HepG2 (cell line): ENCODE results near the gene FAM222A. TPM values are rescaled to one million over a fixed set of nuclear protein-coding genes. Genes with fewer than 3 reads are reported as not detected.

Experiments
- CENPX ChIP-seq: sonication (generic); formaldehyde crosslinking; IDR thresholded peaks from 2 replicates; pipeline ENCODE4 v1.9.0; 2021; ENCODE audit warnings: mild to moderate bottlenecking, missing genetic modification reagents, moderate library complexity
- FLYWCH1 ChIP-seq: sonication (generic); formaldehyde crosslinking; IDR thresholded peaks from 2 replicates; pipeline ENCODE4 v1.8.1; 2023; ENCODE audit warnings: mild to moderate bottlenecking, missing genetic modification reagents
- FOSL1 ChIP-seq: sonication (generic); formaldehyde crosslinking; IDR thresholded peaks from 2 replicates; pipeline ENCODE4 v1.9.0; 2021; ENCODE audit warnings: missing genetic modification reagents, borderline replicate concordance
- HES4 ChIP-seq: sonication (generic); formaldehyde crosslinking; IDR thresholded peaks from 2 replicates; pipeline ENCODE4 v1.9.0; 2021; ENCODE audit warnings: mild to moderate bottlenecking, missing genetic modification reagents, borderline replicate concordance
- KAT2B ChIP-seq: fragments of 150-350 bp; IDR thresholded peaks from 2 replicates; pipeline ENCODE4 v1.6.1; 2014; ENCODE audit warnings: low read depth, low read length, borderline replicate concordance
- PHB2 ChIP-seq: fragments of 450-650 bp; IDR thresholded peaks from 2 replicates; pipeline ENCODE4 v1.6.1; 2018; ENCODE audit not compliant: partially characterized antibody
- ZNF335 ChIP-seq: sonication (generic); formaldehyde crosslinking; IDR thresholded peaks from 2 replicates; pipeline ENCODE4 v1.4.0; 2020; ENCODE audit warnings: missing genetic modification reagents
- ZNF619 ChIP-seq: sonication (generic); formaldehyde crosslinking; IDR thresholded peaks from 2 replicates; pipeline ENCODE4 v1.4.0; 2020; ENCODE audit warnings: mild to moderate bottlenecking, missing genetic modification reagents
- ZNF772 ChIP-seq: sonication (generic); formaldehyde crosslinking; IDR thresholded peaks from 2 replicates; pipeline ENCODE4 v1.5.0; 2020; ENCODE audit warnings: mild to moderate bottlenecking, missing genetic modification reagents
- ZNF841 ChIP-seq: sonication (generic); formaldehyde crosslinking; IDR thresholded peaks from 2 replicates; pipeline ENCODE4 v1.8.1; 2023; ENCODE audit warnings: missing genetic modification reagents, borderline replicate concordance
- ZSCAN31 ChIP-seq: sonication (generic); formaldehyde crosslinking; IDR thresholded peaks from 2 replicates; pipeline ENCODE4 v1.5.0; 2020; ENCODE audit warnings: low read depth, mild to moderate bottlenecking, missing genetic modification reagents
- polyA plus RNA-seq, 8 experiments: library from polyadenylated mRNA; depleted of rRNA in 3 of 8; stranded (reverse) in 7 of 8; unstranded in 1 of 8; fragments of >200 nt; fragmentation: Illumina TruSeq in 4 of 8; extraction: Trizol in 4 of 8; gene quantifications; 2 replicates each; pipeline versions ENCODE4 v1.2.1 to v1.2.3, GENCODE V29; 2011 to 2016; ENCODE audit warnings: low read depth in 4 of 8, missing spikeins in 1 of 8, mixed read lengths in 1 of 8; ENCODE audit not compliant: insufficient read depth in 1 of 8
- total RNA-seq, 5 experiments: library from RNA; depleted of rRNA; stranded (reverse); fragments of >200 nt; fragmentation: Illumina TruSeq; extraction: Trizol; gene quantifications; 2 replicates each; pipeline ENCODE4 v1.2.3, GENCODE V29; 2016; ENCODE audit warnings: low read depth in 1 of 5
- TF ChIP-seq, protein P1 (sequence below): sonication (generic); formaldehyde crosslinking; IDR thresholded peaks from 2 replicates; pipeline ENCODE4 v1.4.0; 2020; ENCODE audit warnings: missing genetic modification reagents
- TF ChIP-seq, protein P2 (sequence below): sonication (generic); formaldehyde crosslinking; IDR thresholded peaks from 2 replicates; pipeline ENCODE4 v1.8.1; 2022; ENCODE audit warnings: low read depth, mild to moderate bottlenecking, missing genetic modification reagents
- TF ChIP-seq, protein P3 (sequence below): IDR thresholded peaks from 2 replicates; pipeline ENCODE4 v1.6.1; 2016; ENCODE audit warnings: missing compliant biosample characterization, missing genetic modification reagents, borderline replicate concordance
- TF ChIP-seq, protein P4 (sequence below): sonication (generic); formaldehyde crosslinking; IDR thresholded peaks from 2 replicates; pipeline ENCODE4 v1.5.0; 2020; ENCODE audit warnings: missing genetic modification reagents

FAM222A gene
- total and polyA plus RNA-seq, 2 of the 13 experiments (the other 11 are each of a cell fraction or from before 2014, with no cell fraction given) = 2.7 to 9.6 TPM

GRCh38 chr12:109706747-109707469 lies 6.7 kb upstream of the FAM222A start (continued):
- TF ChIP-seq ZSCAN31 (CRISPR knock-in tag) = no peak
- TF ChIP-seq, protein P1, sequence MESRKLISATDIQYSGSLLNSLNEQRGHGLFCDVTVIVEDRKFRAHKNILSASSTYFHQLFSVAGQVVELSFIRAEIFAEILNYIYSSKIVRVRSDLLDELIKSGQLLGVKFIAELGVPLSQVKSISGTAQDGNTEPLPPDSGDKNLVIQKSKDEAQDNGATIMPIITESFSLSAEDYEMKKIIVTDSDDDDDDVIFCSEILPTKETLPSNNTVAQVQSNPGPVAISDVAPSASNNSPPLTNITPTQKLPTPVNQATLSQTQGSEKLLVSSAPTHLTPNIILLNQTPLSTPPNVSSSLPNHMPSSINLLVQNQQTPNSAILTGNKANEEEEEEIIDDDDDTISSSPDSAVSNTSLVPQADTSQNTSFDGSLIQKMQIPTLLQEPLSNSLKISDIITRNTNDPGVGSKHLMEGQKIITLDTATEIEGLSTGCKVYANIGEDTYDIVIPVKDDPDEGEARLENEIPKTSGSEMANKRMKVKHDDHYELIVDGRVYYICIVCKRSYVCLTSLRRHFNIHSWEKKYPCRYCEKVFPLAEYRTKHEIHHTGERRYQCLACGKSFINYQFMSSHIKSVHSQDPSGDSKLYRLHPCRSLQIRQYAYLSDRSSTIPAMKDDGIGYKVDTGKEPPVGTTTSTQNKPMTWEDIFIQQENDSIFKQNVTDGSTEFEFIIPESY (CRISPR knock-in tag) = no peak
- TF ChIP-seq, protein P2, sequence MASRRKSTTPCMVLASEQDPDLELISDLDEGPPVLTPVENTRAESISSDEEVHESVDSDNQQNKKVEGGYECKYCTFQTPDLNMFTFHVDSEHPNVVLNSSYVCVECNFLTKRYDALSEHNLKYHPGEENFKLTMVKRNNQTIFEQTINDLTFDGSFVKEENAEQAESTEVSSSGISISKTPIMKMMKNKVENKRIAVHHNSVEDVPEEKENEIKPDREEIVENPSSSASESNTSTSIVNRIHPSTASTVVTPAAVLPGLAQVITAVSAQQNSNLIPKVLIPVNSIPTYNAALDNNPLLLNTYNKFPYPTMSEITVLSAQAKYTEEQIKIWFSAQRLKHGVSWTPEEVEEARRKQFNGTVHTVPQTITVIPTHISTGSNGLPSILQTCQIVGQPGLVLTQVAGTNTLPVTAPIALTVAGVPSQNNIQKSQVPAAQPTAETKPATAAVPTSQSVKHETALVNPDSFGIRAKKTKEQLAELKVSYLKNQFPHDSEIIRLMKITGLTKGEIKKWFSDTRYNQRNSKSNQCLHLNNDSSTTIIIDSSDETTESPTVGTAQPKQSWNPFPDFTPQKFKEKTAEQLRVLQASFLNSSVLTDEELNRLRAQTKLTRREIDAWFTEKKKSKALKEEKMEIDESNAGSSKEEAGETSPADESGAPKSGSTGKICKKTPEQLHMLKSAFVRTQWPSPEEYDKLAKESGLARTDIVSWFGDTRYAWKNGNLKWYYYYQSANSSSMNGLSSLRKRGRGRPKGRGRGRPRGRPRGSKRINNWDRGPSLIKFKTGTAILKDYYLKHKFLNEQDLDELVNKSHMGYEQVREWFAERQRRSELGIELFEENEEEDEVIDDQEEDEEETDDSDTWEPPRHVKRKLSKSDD (CRISPR knock-in tag) = no peak
- no peak for TF ChIP-seq FLYWCH1 (CRISPR knock-in tag)
- TF ChIP-seq ZNF619 (CRISPR knock-in tag) = no peak
- TF ChIP-seq ZNF772 = no peak
- no peak for TF ChIP-seq ZNF841 (CRISPR knock-in tag)
- TF ChIP-seq, protein P3, sequence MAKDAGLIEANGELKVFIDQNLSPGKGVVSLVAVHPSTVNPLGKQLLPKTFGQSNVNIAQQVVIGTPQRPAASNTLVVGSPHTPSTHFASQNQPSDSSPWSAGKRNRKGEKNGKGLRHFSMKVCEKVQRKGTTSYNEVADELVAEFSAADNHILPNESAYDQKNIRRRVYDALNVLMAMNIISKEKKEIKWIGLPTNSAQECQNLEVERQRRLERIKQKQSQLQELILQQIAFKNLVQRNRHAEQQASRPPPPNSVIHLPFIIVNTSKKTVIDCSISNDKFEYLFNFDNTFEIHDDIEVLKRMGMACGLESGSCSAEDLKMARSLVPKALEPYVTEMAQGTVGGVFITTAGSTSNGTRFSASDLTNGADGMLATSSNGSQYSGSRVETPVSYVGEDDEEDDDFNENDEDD (CRISPR knock-in tag) = peak; percentile 19; the same call in 1 of the 2 replicates
- TF ChIP-seq HES4 (CRISPR knock-in tag) = no peak
- no peak for TF ChIP-seq ZNF335
- TF ChIP-seq, protein P4, sequence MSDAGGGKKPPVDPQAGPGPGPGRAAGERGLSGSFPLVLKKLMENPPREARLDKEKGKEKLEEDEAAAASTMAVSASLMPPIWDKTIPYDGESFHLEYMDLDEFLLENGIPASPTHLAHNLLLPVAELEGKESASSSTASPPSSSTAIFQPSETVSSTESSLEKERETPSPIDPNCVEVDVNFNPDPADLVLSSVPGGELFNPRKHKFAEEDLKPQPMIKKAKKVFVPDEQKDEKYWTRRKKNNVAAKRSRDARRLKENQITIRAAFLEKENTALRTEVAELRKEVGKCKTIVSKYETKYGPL (CRISPR knock-in tag) = peak; percentile 94
- peak; percentile 91 for TF ChIP-seq KAT2B
- no peak for TF ChIP-seq CENPX (CRISPR knock-in tag)
- TF ChIP-seq PHB2 = no peak
- no peak for TF ChIP-seq FOSL1 (CRISPR knock-in tag)
- TF ChIP-seq, all 625 proteins: peak for 142
